HepG2 (cell line): ENCODE measurements around the gene SMAD3. TPM values are rescaled to one million over a fixed set of nuclear protein-coding genes. Genes with fewer than 3 reads are reported as not detected.

Source experiments
- ATAC-seq: fragments of 200-7000 bp; cut with Tn5 transposase; 3 replicates; pipeline ENCODE4 v1.9.1; 2020; ENCODE audit warnings: mild to moderate bottlenecking, moderate library complexity
- BruUV-seq: library from RNA; stranded (reverse); fragments of 400-500 nt; replicated peaks from 2 replicates; lab custom pipeline; 2021; lab: Mats Ljungman, UMichigan
- CTCF ChIA-PET: fragments of 300-600 bp; formaldehyde crosslinking; extraction: SDS; loops from one replicate; lab custom pipeline; 2021; ENCODE audit warnings: low total read pairs, inconsistent platforms, low intra/inter-chr PET ratio; lab: Yijun Ruan, JAX
- POLR2A ChIA-PET: fragments of 350-600 bp; sonication (Branson Sonifier 250); formaldehyde crosslinking; loops from one replicate; lab custom pipeline; 2020; ENCODE audit warnings: antibody characterized with exemption, inconsistent platforms; lab: Yijun Ruan, JAX
- DNase-seq: peaks from one replicate; pipeline ENCODE4 v3.0.0-alpha.2; 2015; ENCODE audit warnings: low spot score
- FAIRE-seq: peaks from 3 replicates; lab custom pipeline; 2011; peaks lifted over from hg19 to GRCh38; lab: Jason Lieb, UNC
- H2AFZ ChIP-seq: one replicate; pipeline ENCODE4 v1.6.1; 2011; ENCODE audit warnings: low read length, inconsistent platforms
- H3K27ac ChIP-seq: fragments of 300-600 bp; 3 replicates; pipeline ENCODE4 v1.8.0; 2011; ENCODE audit warnings: mixed run types, mild to moderate bottlenecking, mixed read lengths, low read length, inconsistent platforms; ENCODE audit not compliant: insufficient read depth; ENCODE audit errors: extremely low read length
- H3K27me3 ChIP-seq, 2 experiments: fragments of 200-600 bp in 1 of 2; 2 replicates in 1 of 2; 3 replicates in 1 of 2; pipeline versions ENCODE4 v1.6.0 to v1.8.0; 2011; ENCODE audit warnings: low read length in 2 of 2, mild to moderate bottlenecking in 2 of 2, moderate library complexity in 2 of 2, inconsistent platforms in 1 of 2; ENCODE audit not compliant: insufficient read depth in 2 of 2, control insufficient read depth in 1 of 2
- H3K36me3 ChIP-seq, 2 experiments: fragments of 200-600 bp in 1 of 2; replicated peaks in 1 of 2; 2 replicates in 1 of 2; 3 replicates in 1 of 2; pipeline versions ENCODE4 v1.5.1 to v1.8.0; 2011; ENCODE audit warnings: low read length in 2 of 2, inconsistent platforms in 1 of 2; ENCODE audit not compliant: insufficient read depth in 2 of 2, control insufficient read depth in 1 of 2
- H3K4me1 ChIP-seq: 2 replicates; pipeline ENCODE4 v1.5.1; 2012; ENCODE audit warnings: low read length, inconsistent platforms; ENCODE audit not compliant: insufficient read depth
- H3K4me2 ChIP-seq: 2 replicates; pipeline ENCODE4 v1.6.0; 2011; ENCODE audit warnings: low read depth, low read length, inconsistent platforms
- H3K4me3 ChIP-seq, 3 experiments: fragments of 200-600 bp in 1 of 3; sonication (generic), shearing (Covaris generic) in 1 of 3; replicated peaks in 1 of 3; 2 replicates each; pipeline ENCODE4 v1.5.1; 2011 to 2016; ENCODE audit warnings: low read length in 3 of 3, inconsistent platforms in 2 of 3, low read depth in 2 of 3, mild to moderate bottlenecking in 2 of 3, control low read depth in 1 of 3, mixed read lengths in 1 of 3; ENCODE audit not compliant: insufficient read depth in 1 of 3
- H3K79me2 ChIP-seq: one replicate; pipeline ENCODE4 v1.6.1; 2011; ENCODE audit warnings: low read length, inconsistent platforms; ENCODE audit not compliant: insufficient read depth
- H3K9ac ChIP-seq: 2 replicates; pipeline ENCODE4 v1.6.0; 2011; ENCODE audit warnings: mild to moderate bottlenecking, low read depth, low read length, inconsistent platforms; ENCODE audit not compliant: insufficient read depth
- H3K9me3 ChIP-seq: 2 replicates; pipeline ENCODE4 v1.5.1; 2012; ENCODE audit warnings: mild to moderate bottlenecking, low read length
- H4K20me1 ChIP-seq: 2 replicates; pipeline ENCODE4 v1.6.0; 2011; ENCODE audit warnings: inconsistent platforms, mild to moderate bottlenecking, low read length, moderate library complexity; ENCODE audit not compliant: insufficient read depth
- ARID2 ChIP-seq: sonication (generic); formaldehyde crosslinking; IDR thresholded peaks from 2 replicates; pipeline ENCODE4 v1.8.1; 2022; ENCODE audit warnings: mild to moderate bottlenecking, missing genetic modification reagents, borderline replicate concordance
- CCDC6 ChIP-seq: sonication (generic); formaldehyde crosslinking; IDR thresholded peaks from 2 replicates; pipeline ENCODE4 v1.8.1; 2022; ENCODE audit warnings: mild to moderate bottlenecking, missing genetic modification reagents, moderate library complexity
- HOXA3 ChIP-seq: sonication (generic); formaldehyde crosslinking; IDR thresholded peaks from 2 replicates; pipeline ENCODE4 v1.5.0; 2020; ENCODE audit warnings: missing genetic modification reagents
- KLF15 ChIP-seq: sonication (generic); formaldehyde crosslinking; IDR thresholded peaks from 2 replicates; pipeline ENCODE4 v1.8.1; 2023; ENCODE audit warnings: borderline replicate concordance, mild to moderate bottlenecking, inconsistent platforms, missing genetic modification reagents, mixed read lengths
- LRRFIP1 ChIP-seq: sonication (generic); formaldehyde crosslinking; conservative IDR thresholded peaks from 2 replicates; pipeline ENCODE4 v1.4.0; 2020; ENCODE audit warnings: missing genetic modification reagents
- MEIS2 ChIP-seq: sonication (generic); formaldehyde crosslinking; IDR thresholded peaks from 2 replicates; pipeline ENCODE4 v1.9.0; 2021; ENCODE audit warnings: mild to moderate bottlenecking, missing genetic modification reagents
- PTBP1 ChIP-seq: fragments of 200-400 bp; formaldehyde crosslinking; IDR thresholded peaks from 2 replicates; pipeline ENCODE4 v1.6.1; 2018; ENCODE audit warnings: low read length, low read depth; ENCODE audit not compliant: poor library complexity, severe bottlenecking
- REXO4 ChIP-seq: sonication (generic); formaldehyde crosslinking; IDR thresholded peaks from 2 replicates; pipeline ENCODE4 v1.8.0; 2022; ENCODE audit warnings: missing genetic modification reagents, mild to moderate bottlenecking, borderline replicate concordance
- TCF7 ChIP-seq: sonication (generic); IDR thresholded peaks from 2 replicates; pipeline ENCODE4 v1.6.1; 2016; ENCODE audit warnings: antibody characterized with exemption, low read depth
- ZNF264 ChIP-seq: sonication (generic); formaldehyde crosslinking; IDR thresholded peaks from 2 replicates; pipeline ENCODE4 v1.4.0; 2020; ENCODE audit warnings: missing genetic modification reagents
- ZNF720 ChIP-seq: sonication (generic); formaldehyde crosslinking; IDR thresholded peaks from 2 replicates; pipeline ENCODE4 v1.4.0; 2020; ENCODE audit warnings: missing genetic modification reagents
- WGBS: methylation state at CpG from one replicate; pipeline ENCODE4 v1.1.6; 2017; ENCODE audit warnings: low lambda C conversion rate; 5-methylcytosine and 5-hydroxymethylcytosine counted together
- in situ Hi-C: cut with HindIII; loops from 2 replicates; pipeline ENCODE4 v1.10.0; 2017; ENCODE audit warnings: low pct_unique_long_range_greater_than_20kb; ENCODE audit not compliant: extremely low pct_ligation_motif_present
- intact Hi-C: fragments of 100-400 bp; cut with micrococcal nuclease; formaldehyde crosslinking; loops from one replicate; pipeline ENCODE4 v1.10.0; 2022; ENCODE audit not compliant: unreplicated experiment
- polyA plus RNA-seq, 8 experiments: library from polyadenylated mRNA; depleted of rRNA in 3 of 8; stranded (reverse) in 7 of 8; unstranded in 1 of 8; fragments of >200 nt; fragmentation: Illumina TruSeq in 4 of 8; extraction: Trizol in 4 of 8; gene quantifications; 2 replicates each; pipeline versions ENCODE4 v1.2.1 to v1.2.3, GENCODE V29; 2011 to 2016; ENCODE audit warnings: low read depth in 4 of 8, missing spikeins in 1 of 8, mixed read lengths in 1 of 8; ENCODE audit not compliant: insufficient read depth in 1 of 8
- total RNA-seq, 5 experiments: library from RNA; depleted of rRNA; stranded (reverse); fragments of >200 nt; fragmentation: Illumina TruSeq; extraction: Trizol; gene quantifications; 2 replicates each; pipeline ENCODE4 v1.2.3, GENCODE V29; 2016; ENCODE audit warnings: low read depth in 1 of 5
- TF ChIP-seq, protein P1 (sequence below): sonication (generic); formaldehyde crosslinking; IDR thresholded peaks from 2 replicates; pipeline ENCODE4 v1.4.0; 2020; ENCODE audit warnings: missing genetic modification reagents, mild to moderate bottlenecking, borderline replicate concordance
- TF ChIP-seq, protein P2 (sequence below): sonication (generic); formaldehyde crosslinking; IDR thresholded peaks from 2 replicates; pipeline ENCODE4 v1.8.1; 2022; ENCODE audit warnings: low read depth, mild to moderate bottlenecking, missing genetic modification reagents
- TF ChIP-seq, protein P3 (sequence below): sonication (generic); formaldehyde crosslinking; IDR thresholded peaks from 2 replicates; pipeline ENCODE4 v1.4.0; 2020; ENCODE audit warnings: low read depth, missing genetic modification reagents

SMAD3 gene
- total and polyA plus RNA-seq, 2 of the 13 experiments (the other 11 are each of a cell fraction or from before 2014, with no cell fraction given) = 8.6 to 56.3 TPM

GRCh38 chr15:67149773-67150022 lies 84.3 kb downstream of the SMAD3 start:
- Histone ChIP-seq H3K4me2 (peak overlapping the region; percentile 65), H3K27me3 (no peaks in the 10 kb centered on the region), H3K36me3 (peaks cover 4 to 5% of the 10 kb centered on the region in 2 experiments; a peak in 3 of 5 replicates), H3K4me3 (peak overlapping the region in 1 of 3 experiments; percentile 20; a peak in 2 of 6 replicates), H2AFZ (no peak overlapping the region), H3K9ac (peak overlapping the region; percentile 27; the same call in 1 of the 2 replicates), H4K20me1 (peaks cover 52% of the 10 kb centered on the region), H3K79me2 (peaks cover 54% of the 10 kb centered on the region), H3K4me1 (peaks cover 72% of the 10 kb centered on the region), H3K9me3 (no peaks in the 10 kb centered on the region), H3K27ac (peak overlapping the region; percentile 52)
- DNase-seq = no peak
- intact Hi-C loops (loop anchor here (5.0 kb wide), 1 partner anchor 87 kb away; no protein-coding TSS in a partner anchor), in situ Hi-C loops (no loop called here)
- POLR2A ChIA-PET = interaction anchor here (0.6 to 2.0 kb wide), 2 partner anchors 13 to 85 kb away, joined by 3 to 6 read pairs; no protein-coding TSS in a partner anchor
- TF ChIP-seq CCDC6 (CRISPR knock-in tag) (no peak), PTBP1 (no peak), KLF15 (no peak), REXO4 (no peak), TCF7 (no peak), MEIS2 (CRISPR knock-in tag) (no peak), ARID2 (no peak), ZNF720 (CRISPR knock-in tag) (no peak), HOXA3 (no peak), LRRFIP1 (CRISPR knock-in tag) (no peak), ZNF264 (CRISPR knock-in tag) (no peak)
- TF ChIP-seq, protein P1, sequence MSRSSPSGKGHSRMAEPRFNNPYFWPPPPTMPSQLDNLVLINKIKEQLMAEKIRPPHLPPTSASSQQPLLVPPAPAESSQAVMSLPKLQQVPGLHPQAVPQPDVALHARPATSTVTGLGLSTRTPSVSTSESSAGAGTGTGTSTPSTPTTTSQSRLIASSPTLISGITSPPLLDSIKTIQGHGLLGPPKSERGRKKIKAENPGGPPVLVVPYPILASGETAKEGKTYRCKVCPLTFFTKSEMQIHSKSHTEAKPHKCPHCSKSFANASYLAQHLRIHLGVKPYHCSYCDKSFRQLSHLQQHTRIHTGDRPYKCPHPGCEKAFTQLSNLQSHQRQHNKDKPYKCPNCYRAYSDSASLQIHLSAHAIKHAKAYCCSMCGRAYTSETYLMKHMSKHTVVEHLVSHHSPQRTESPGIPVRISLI = no peak
- TF ChIP-seq, protein P2, sequence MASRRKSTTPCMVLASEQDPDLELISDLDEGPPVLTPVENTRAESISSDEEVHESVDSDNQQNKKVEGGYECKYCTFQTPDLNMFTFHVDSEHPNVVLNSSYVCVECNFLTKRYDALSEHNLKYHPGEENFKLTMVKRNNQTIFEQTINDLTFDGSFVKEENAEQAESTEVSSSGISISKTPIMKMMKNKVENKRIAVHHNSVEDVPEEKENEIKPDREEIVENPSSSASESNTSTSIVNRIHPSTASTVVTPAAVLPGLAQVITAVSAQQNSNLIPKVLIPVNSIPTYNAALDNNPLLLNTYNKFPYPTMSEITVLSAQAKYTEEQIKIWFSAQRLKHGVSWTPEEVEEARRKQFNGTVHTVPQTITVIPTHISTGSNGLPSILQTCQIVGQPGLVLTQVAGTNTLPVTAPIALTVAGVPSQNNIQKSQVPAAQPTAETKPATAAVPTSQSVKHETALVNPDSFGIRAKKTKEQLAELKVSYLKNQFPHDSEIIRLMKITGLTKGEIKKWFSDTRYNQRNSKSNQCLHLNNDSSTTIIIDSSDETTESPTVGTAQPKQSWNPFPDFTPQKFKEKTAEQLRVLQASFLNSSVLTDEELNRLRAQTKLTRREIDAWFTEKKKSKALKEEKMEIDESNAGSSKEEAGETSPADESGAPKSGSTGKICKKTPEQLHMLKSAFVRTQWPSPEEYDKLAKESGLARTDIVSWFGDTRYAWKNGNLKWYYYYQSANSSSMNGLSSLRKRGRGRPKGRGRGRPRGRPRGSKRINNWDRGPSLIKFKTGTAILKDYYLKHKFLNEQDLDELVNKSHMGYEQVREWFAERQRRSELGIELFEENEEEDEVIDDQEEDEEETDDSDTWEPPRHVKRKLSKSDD (CRISPR knock-in tag) = no peak
- TF ChIP-seq, protein P3, sequence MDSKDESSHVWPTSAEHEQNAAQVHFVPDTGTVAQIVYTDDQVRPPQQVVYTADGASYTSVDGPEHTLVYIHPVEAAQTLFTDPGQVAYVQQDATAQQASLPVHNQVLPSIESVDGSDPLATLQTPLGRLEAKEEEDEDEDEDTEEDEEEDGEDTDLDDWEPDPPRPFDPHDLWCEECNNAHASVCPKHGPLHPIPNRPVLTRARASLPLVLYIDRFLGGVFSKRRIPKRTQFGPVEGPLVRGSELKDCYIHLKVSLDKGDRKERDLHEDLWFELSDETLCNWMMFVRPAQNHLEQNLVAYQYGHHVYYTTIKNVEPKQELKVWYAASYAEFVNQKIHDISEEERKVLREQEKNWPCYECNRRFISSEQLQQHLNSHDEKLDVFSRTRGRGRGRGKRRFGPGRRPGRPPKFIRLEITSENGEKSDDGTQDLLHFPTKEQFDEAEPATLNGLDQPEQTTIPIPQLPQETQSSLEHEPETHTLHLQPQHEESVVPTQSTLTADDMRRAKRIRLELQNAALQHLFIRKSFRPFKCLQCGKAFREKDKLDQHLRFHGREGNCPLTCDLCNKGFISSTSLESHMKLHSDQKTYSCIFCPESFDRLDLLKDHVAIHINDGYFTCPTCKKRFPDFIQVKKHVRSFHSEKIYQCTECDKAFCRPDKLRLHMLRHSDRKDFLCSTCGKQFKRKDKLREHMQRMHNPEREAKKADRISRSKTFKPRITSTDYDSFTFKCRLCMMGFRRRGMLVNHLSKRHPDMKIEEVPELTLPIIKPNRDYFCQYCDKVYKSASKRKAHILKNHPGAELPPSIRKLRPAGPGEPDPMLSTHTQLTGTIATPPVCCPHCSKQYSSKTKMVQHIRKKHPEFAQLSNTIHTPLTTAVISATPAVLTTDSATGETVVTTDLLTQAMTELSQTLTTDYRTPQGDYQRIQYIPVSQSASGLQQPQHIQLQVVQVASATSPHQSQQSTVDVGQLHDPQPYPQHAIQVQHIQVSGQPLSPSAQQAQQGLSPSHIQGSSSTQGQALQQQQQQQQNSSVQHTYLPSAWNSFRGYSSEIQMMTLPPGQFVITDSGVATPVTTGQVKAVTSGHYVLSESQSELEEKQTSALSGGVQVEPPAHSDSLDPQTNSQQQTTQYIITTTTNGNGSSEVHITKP (CRISPR knock-in tag) = no peak
- FAIRE-seq = no peak
- ATAC-seq = no peak
- CTCF ChIA-PET = no interaction called here
- WGBS = 33% methylated on average over 1 of the region's 1 CpG
- no TSS peak for BruUV-seq
